Parathyroid adenoma (tissue), 2 donors: ENCODE data around the gene USH1G.

Source experiments
- H2AFZ ChIP-seq: fragments of 300-600 bp; sonication (generic); one replicate; pipeline ENCODE4 v1.7.0; 2017; ENCODE audit warnings: antibody characterized with exemption, mild to moderate bottlenecking
- H3K27ac ChIP-seq: fragments of 300-600 bp; sonication (generic); one replicate; pipeline ENCODE4 v1.7.0; 2017
- H3K27me3 ChIP-seq: fragments of 300-600 bp; sonication (generic); one replicate; pipeline ENCODE4 v1.7.0; 2017; ENCODE audit warnings: low read length; ENCODE audit not compliant: control insufficient read depth, insufficient read depth
- H3K36me3 ChIP-seq: fragments of 300-600 bp; sonication (generic); one replicate; pipeline ENCODE4 v1.7.0; 2017; ENCODE audit warnings: low read length; ENCODE audit not compliant: control insufficient read depth, insufficient read depth
- H3K4me1 ChIP-seq: fragments of 300-600 bp; sonication (generic); one replicate; pipeline ENCODE4 v1.7.0; 2017; ENCODE audit warnings: control low read depth
- H3K4me2 ChIP-seq: fragments of 300-600 bp; sonication (generic); one replicate; pipeline ENCODE4 v1.7.0; 2017; ENCODE audit warnings: low read length
- H3K4me3 ChIP-seq: fragments of 300-600 bp; sonication (generic); one replicate; pipeline ENCODE4 v1.7.0; 2017; ENCODE audit warnings: low read depth, low read length
- H3K79me2 ChIP-seq: fragments of 300-600 bp; sonication (generic); one replicate; pipeline ENCODE4 v1.7.0; 2017; ENCODE audit warnings: control low read depth
- H3K9ac ChIP-seq: fragments of 300-600 bp; sonication (generic); one replicate; pipeline ENCODE4 v1.7.0; 2017; ENCODE audit warnings: mild to moderate bottlenecking
- H3K9me3 ChIP-seq: fragments of 300-600 bp; sonication (generic); one replicate; pipeline ENCODE4 v1.7.0; 2017; ENCODE audit warnings: low read length; ENCODE audit not compliant: control insufficient read depth
- TF ChIP-seq, protein P1 (sequence below): fragments of 300-600 bp; sonication (generic); IDR thresholded peaks from one replicate; pipeline ENCODE4 v1.7.0; 2017; ENCODE audit warnings: antibody characterized with exemption, mild to moderate bottlenecking
- donor health status: primary hyperparathyroidism.

Gene USH1G

DNA sequence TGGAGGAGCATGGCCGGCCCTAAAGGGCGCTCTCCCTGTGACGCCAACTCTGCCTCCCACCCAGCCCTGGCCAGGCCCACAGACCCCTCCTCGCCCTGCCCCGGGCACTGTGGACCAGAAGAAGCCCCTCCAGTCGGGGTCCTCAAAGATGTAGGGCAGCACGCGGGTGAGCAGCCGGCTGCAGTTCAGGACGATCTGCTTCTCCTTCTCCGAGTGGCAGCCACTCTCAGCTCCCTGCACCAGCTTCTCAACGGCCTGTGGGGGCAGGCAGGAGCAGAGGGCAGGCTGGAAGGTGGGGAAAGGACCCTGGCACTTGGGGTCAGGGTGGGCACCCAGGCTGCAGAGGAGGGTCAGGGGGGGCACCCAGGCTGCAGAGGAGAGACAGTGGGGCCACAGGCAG, 40.6 kb upstream of the USH1G start:
- Histone ChIP-seq H3K9ac (no peak overlapping the region), H3K9me3 (no peaks in the 10 kb centered on the region), H3K79me2 (no peaks in the 10 kb centered on the region), H3K27ac (no peak overlapping the region), H2AFZ (no peak overlapping the region), H3K27me3 (no peaks in the 10 kb centered on the region), H3K4me1 (no peaks in the 10 kb centered on the region), H3K4me2 (no peak overlapping the region), H3K36me3 (no peaks in the 10 kb centered on the region), H3K4me3 (no peak overlapping the region)
- TF ChIP-seq, protein P1, sequence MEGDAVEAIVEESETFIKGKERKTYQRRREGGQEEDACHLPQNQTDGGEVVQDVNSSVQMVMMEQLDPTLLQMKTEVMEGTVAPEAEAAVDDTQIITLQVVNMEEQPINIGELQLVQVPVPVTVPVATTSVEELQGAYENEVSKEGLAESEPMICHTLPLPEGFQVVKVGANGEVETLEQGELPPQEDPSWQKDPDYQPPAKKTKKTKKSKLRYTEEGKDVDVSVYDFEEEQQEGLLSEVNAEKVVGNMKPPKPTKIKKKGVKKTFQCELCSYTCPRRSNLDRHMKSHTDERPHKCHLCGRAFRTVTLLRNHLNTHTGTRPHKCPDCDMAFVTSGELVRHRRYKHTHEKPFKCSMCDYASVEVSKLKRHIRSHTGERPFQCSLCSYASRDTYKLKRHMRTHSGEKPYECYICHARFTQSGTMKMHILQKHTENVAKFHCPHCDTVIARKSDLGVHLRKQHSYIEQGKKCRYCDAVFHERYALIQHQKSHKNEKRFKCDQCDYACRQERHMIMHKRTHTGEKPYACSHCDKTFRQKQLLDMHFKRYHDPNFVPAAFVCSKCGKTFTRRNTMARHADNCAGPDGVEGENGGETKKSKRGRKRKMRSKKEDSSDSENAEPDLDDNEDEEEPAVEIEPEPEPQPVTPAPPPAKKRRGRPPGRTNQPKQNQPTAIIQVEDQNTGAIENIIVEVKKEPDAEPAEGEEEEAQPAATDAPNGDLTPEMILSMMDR = no peak

DNA sequence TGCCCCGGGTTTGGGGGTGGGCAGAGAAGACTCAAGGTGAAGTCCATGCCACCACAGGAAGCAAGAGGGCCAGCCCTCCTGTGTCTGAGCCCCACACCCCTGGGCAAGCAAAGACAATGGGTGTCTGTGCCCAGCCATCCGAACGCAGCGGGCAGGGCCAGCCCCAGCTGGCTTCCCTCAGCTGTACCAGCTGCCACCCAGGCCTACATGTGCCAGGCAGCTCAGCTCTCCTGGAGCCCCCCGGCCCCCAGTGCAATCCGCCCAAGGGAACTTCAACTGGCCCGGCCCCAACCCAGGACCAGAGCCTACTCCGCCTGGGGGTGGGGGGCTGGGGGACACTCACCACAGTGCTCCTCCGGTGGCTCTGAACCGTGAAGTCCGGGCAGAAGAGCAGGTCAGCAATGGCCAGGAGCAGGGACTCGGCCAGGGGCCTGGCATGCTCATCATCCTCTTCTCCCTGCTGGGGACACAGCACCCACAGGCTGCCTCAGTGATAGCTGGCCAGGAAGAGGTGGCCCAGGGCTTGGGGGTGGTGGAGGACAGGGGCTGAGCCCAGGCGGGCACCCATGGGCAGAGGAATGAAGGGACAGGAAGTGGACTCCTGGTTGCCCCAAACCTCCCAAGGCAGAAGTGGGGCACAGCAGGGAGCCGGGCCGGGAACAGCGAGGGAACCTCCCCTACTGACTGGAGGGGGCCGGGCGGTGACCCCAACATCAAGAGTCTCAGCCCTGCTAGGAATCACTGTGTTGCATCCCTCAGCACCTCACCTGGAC, 39.8 kb upstream of the USH1G start:
- H3K9ac ChIP-seq = no peak overlapping the region
- no peaks in the 10 kb centered on the region for H3K4me1 ChIP-seq
- H3K4me2 ChIP-seq = no peak overlapping the region
- TF ChIP-seq, protein P1 = no peak
- H3K27ac ChIP-seq = no peak overlapping the region
- H3K4me3 ChIP-seq = no peak overlapping the region
- no peaks in the 10 kb centered on the region for H3K79me2 ChIP-seq
- H3K27me3 ChIP-seq = no peaks in the 10 kb centered on the region
- H2AFZ ChIP-seq = no peak overlapping the region
- H3K9me3 ChIP-seq = no peaks in the 10 kb centered on the region
- no peaks in the 10 kb centered on the region for H3K36me3 ChIP-seq

DNA sequence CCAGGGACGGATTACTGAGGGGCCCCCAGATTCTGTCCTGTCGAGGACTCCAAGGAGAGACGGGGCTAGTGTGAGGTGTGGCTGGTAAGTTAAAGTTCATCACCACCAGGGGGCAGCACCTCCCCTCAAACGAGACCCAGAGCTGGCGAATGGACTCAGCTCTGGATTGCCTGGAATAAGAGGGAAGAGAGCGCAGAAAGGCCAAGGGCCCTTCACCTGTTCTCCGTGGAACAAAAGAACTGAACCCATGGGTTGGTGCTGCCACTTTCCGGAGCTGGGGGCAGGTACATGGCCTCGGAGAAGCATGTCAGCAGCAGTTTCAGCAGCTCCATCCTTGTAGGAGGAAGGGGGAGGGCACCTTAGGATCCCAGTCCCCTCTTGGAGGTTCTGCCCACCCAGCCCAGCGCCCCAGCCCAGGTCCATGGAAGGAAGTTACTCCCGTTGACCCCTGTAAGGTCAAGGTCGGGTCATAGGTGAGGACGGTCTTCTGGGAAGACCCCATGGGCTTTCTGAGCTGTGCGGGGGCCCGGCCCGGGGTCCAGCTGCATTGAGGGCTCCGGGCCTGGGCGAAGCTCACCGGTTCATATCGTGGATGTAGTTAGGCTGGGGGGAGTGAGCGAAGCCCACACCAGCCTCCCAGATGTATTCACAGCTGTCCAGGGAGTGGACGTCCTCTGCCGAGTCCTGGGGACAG, 38.7 kb upstream of the USH1G start:
- Histone ChIP-seq H3K4me2 (no peak overlapping the region), H3K9me3 (no peaks in the 10 kb centered on the region), H3K36me3 (no peaks in the 10 kb centered on the region), H3K27ac (no peak overlapping the region), H3K4me3 (no peak overlapping the region), H3K27me3 (no peaks in the 10 kb centered on the region), H2AFZ (no peak overlapping the region), H3K4me1 (no peaks in the 10 kb centered on the region), H3K79me2 (no peaks in the 10 kb centered on the region), H3K9ac (no peak overlapping the region)
- TF ChIP-seq, protein P1 = peak; percentile 85

DNA sequence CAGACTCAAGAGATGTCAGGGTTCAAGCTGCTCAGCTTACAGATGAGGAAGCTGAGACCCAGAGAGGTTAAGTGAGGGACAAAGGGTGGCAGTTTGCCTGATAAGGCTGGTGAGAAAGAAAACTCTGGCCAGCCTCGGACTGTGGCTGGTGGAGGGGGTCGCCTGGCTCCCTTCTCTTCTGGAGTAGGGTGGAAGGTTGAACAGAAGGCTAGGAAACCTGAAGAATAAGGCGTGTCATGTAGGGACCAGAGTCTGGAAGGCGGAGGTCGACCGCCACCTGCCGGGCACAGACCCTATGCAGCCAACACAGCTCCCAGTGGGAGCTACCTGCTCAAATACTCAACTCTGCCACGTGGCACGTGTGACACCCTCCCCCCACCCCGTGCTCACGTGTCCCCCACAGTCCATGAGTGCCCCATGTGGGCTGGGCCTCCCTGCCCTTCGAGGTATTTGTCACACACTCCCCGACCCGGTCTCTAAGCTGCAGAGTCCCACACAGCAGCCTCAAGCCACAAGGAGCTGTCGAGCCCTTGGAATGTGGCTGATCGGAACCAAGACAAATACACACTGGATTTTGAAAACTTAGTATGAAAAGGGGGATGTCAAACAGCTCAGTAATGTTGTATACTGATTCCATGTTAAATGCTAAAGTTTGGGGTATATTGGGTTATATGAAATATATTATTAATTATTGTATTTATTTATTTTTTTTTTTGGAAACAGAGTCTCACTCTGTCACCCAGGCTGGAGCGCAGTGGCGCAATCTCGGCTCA, 37.7 kb upstream of the USH1G start:
- H3K79me2 ChIP-seq = no peaks in the 10 kb centered on the region
- no peaks in the 10 kb centered on the region for H3K9me3 ChIP-seq
- H3K36me3 ChIP-seq = no peaks in the 10 kb centered on the region
- no peak overlapping the region for H3K27ac ChIP-seq
- no peaks in the 10 kb centered on the region for H3K4me1 ChIP-seq
- H2AFZ ChIP-seq = no peak overlapping the region
- H3K27me3 ChIP-seq = no peaks in the 10 kb centered on the region
- H3K9ac ChIP-seq = no peak overlapping the region
- no peak overlapping the region for H3K4me2 ChIP-seq
- TF ChIP-seq, protein P1 = no peak
- no peak overlapping the region for H3K4me3 ChIP-seq
